C1 segment of cervical spinal cord (tissue), 14 donors: ENCODE measurements around the gene CREB3L2.
A peak's percentile ranks its signal among the peaks of the same experiment; 100 is the strongest.

Source experiments
- DNase-seq, 14 donors: peaks; one replicate each; lab custom pipeline; 2025; lab: John Stamatoyannopoulos, UW

The CREB3L2 gene

GRCh38 chr7:137903382-137904169 lies 98.3 kb downstream of the CREB3L2 start:
- peak in 12 of 14 donors; percentile 7 to 75 (median 41) for DNase-seq

- no peak for DNase-seq
Observed at GRCh38 chr7:137900137-137900536, 101.7 kb downstream of the CREB3L2 start.

GRCh38 chr7:137898839-137899721 lies 102.8 kb downstream of the CREB3L2 start:
- DNase-seq = peak in 13 of 14 donors; percentile 22 to 80 (median 65)

GRCh38 chr7:137895301-137896221 lies 106.3 kb downstream of the CREB3L2 start:
- no peak for DNase-seq

GRCh38 chr7:137893143-137893742 lies 108.6 kb downstream of the CREB3L2 start:
- DNase-seq = no peak

- DNase-seq = no peak
Observed at GRCh38 chr7:137891016-137891655, 110.8 kb downstream of the CREB3L2 start.

GRCh38 chr7:137890449-137890921 lies 111.4 kb downstream of the CREB3L2 start:
- no peak for DNase-seq

GRCh38 chr7:137888241-137888640 lies 113.6 kb downstream of the CREB3L2 start:
- no peak for DNase-seq

GRCh38 chr7:137886746-137887145 lies 115.1 kb downstream of the CREB3L2 start:
- no peak for DNase-seq

- no peak for DNase-seq
Observed at GRCh38 chr7:137886281-137886680, 115.6 kb downstream of the CREB3L2 start.

- no peak for DNase-seq
Observed at GRCh38 chr7:137885678-137886077, 116.2 kb downstream of the CREB3L2 start.

- DNase-seq = no peak
Observed at GRCh38 chr7:137882806-137883205, 119.1 kb downstream of the CREB3L2 start.

- DNase-seq = peak in 2 of 14 donors; percentile 7 to 15
Observed at GRCh38 chr7:137882261-137882668, 119.6 kb downstream of the CREB3L2 start.

- DNase-seq = no peak
Observed at GRCh38 chr7:137881607-137882260, 120.2 kb downstream of the CREB3L2 start.

GRCh38 chr7:137880432-137880831 lies 121.5 kb downstream of the CREB3L2 start:
- DNase-seq = no peak

GRCh38 chr7:137879357-137880158 lies 122.3 kb downstream of the CREB3L2 start:
- peak in 2 of 14 donors; percentile 8 to 15 for DNase-seq

GRCh38 chr7:137878333-137878961 lies 123.4 kb downstream of the CREB3L2 start:
- peak in 4 of 14 donors; percentile 9 to 37 (median 27) for DNase-seq

GRCh38 chr7:137877027-137877675 lies 124.7 kb downstream of the CREB3L2 start:
- DNase-seq = no peak
